Measurements from ENCODE around the gene OR1G1. TPM values are rescaled to one million over a fixed set of nuclear protein-coding genes. Genes with fewer than 3 reads are reported as not detected.

OR1G1 gene
- polyA plus RNA-seq, 1 donor (not counting 4 experiments of a cell fraction or from before 2014, with no cell fraction given), result not detected

Other genes with a start within 250 kb of the OR1G1 start
- not detected in 3 replicates for gene OR1D5, start 63.9 kb downstream of the OR1G1 start, polyA plus RNA-seq
- gene OR1D2, start 23.1 kb downstream of the OR1G1 start, polyA plus RNA-seq, result not detected in 3 replicates
- gene OR1A2, start 70.0 kb upstream of the OR1G1 start, polyA plus RNA-seq, result not detected in 3 replicates
- not detected in 3 replicates for gene OR1A1, start 80.1 kb upstream of the OR1G1 start, polyA plus RNA-seq
- not detected in 3 replicates for gene OR3A1, start 170.8 kb upstream of the OR1G1 start, polyA plus RNA-seq

All from keratinocyte (primary cell).